Cardiac septum (tissue), 1 donor: ENCODE measurements around the gene GABRG3. TPM values are rescaled to one million over a fixed set of nuclear protein-coding genes. Genes with fewer than 3 reads are reported as not detected.

Experiments used
- DNase-seq: peaks from one replicate; pipeline ENCODE4 v3.0.0-alpha.2; 2020; ENCODE audit warnings: low spot score
- intact Hi-C: fragments of 100-400 bp; cut with DNase I; formaldehyde crosslinking; loops from one replicate; pipeline ENCODE4 v1.14.0; 2022
- total RNA-seq: library from RNA; stranded (reverse); fragmentation: NEBNext Ultra II Directional; extraction: Animal tissue kit (Norgen Biotek cat#: 25700); gene quantifications from one replicate; pipeline ENCODE4 v1.2.1, GENCODE V29; 2021
- donor health status: DM: no; HTN: no; CAD: no.

The GABRG3 gene
- total RNA-seq, 1 donor from 2014 or later = 0.35 TPM

- DNase-seq = no peak
- intact Hi-C loops = no loop called here
Observed at GRCh38 chr15:27223179-27223578, 252.2 kb downstream of the GABRG3 start.

- DNase-seq = no peak
- intact Hi-C loops = no loop called here
Observed at GRCh38 chr15:27231811-27232210, 260.8 kb downstream of the GABRG3 start.

- DNase-seq = no peak
- intact Hi-C loops = no loop called here
Observed at GRCh38 chr15:27232876-27233275, 261.9 kb downstream of the GABRG3 start.

GRCh38 chr15:27234593-27234992 lies 263.6 kb downstream of the GABRG3 start:
- intact Hi-C loops = no loop called here

GRCh38 chr15:27235161-27235560 lies 264.2 kb downstream of the GABRG3 start:
- intact Hi-C loops = no loop called here
- no peak for DNase-seq

More at GRCh38 chr15:27234593-27234992, 263.6 kb downstream of the GABRG3 start:
- no peak for DNase-seq

GRCh38 chr15:27235681-27236080 lies 264.7 kb downstream of the GABRG3 start:
- DNase-seq = no peak
- intact Hi-C loops = no loop called here

GRCh38 chr15:27237319-27237939 lies 266.4 kb downstream of the GABRG3 start:
- intact Hi-C loops = no loop called here
- no peak for DNase-seq

GRCh38 chr15:27238209-27238608 lies 267.2 kb downstream of the GABRG3 start:
- intact Hi-C loops = no loop called here
- DNase-seq = no peak

GRCh38 chr15:27238707-27239423 lies 267.9 kb downstream of the GABRG3 start:
- intact Hi-C loops = no loop called here
- no peak for DNase-seq

- intact Hi-C loops = no loop called here
- no peak for DNase-seq
Observed at GRCh38 chr15:27241943-27242342, 271.0 kb downstream of the GABRG3 start.

GRCh38 chr15:27244047-27244446 lies 273.1 kb downstream of the GABRG3 start:
- intact Hi-C loops = no loop called here
- no peak for DNase-seq

GRCh38 chr15:27248251-27248650 lies 277.3 kb downstream of the GABRG3 start:
- intact Hi-C loops = no loop called here
- DNase-seq = no peak

- intact Hi-C loops = no loop called here
Observed at GRCh38 chr15:27249046-27249759, 278.2 kb downstream of the GABRG3 start.

GRCh38 chr15:27249760-27250109 lies 278.8 kb downstream of the GABRG3 start:
- intact Hi-C loops = no loop called here
- no peak for DNase-seq

More at GRCh38 chr15:27249046-27249759, 278.2 kb downstream of the GABRG3 start:
- DNase-seq = no peak

- DNase-seq = no peak
- intact Hi-C loops = no loop called here
Observed at GRCh38 chr15:27250223-27250622, 279.2 kb downstream of the GABRG3 start.

- intact Hi-C loops = no loop called here
- DNase-seq = no peak
Observed at GRCh38 chr15:27254055-27254454, 283.1 kb downstream of the GABRG3 start.

GRCh38 chr15:27254801-27255200 lies 283.8 kb downstream of the GABRG3 start:
- DNase-seq = no peak
- intact Hi-C loops = no loop called here

- no peak for DNase-seq
- intact Hi-C loops = no loop called here
Observed at GRCh38 chr15:27256446-27256845, 285.5 kb downstream of the GABRG3 start.

- DNase-seq = no peak
- intact Hi-C loops = no loop called here
Observed at GRCh38 chr15:27258287-27258686, 287.3 kb downstream of the GABRG3 start.

- DNase-seq = no peak
- intact Hi-C loops = no loop called here
Observed at GRCh38 chr15:27260523-27260922, 289.5 kb downstream of the GABRG3 start.

- DNase-seq = no peak
Observed at GRCh38 chr15:27268923-27269322, 297.9 kb downstream of the GABRG3 start.

More at GRCh38 chr15:27268923-27269322, 297.9 kb downstream of the GABRG3 start:
- intact Hi-C loops = no loop called here
